H1 (cell line): Measurements from ENCODE around the gene ZNF25. TPM values are rescaled to one million over a fixed set of nuclear protein-coding genes. Genes with fewer than 3 reads are reported as not detected.

Source experiments
- CTCF ChIA-PET: fragments of 300-600 bp; sonication (Branson Sonifier 250); formaldehyde crosslinking; loops from one replicate; lab custom pipeline; 2021; ENCODE audit not compliant: partially characterized antibody; lab: Charles Lee
- POLR2A ChIA-PET: fragments of 300-600 bp; sonication (Branson Sonifier 250); formaldehyde crosslinking; loops from one replicate; lab custom pipeline; 2021; ENCODE audit warnings: inconsistent platforms; ENCODE audit not compliant: partially characterized antibody; lab: Charles Lee
- DNase-seq, 2 experiments: peaks; one replicate each; pipeline versions ENCODE4 v3.0.0 to v3.0.0-alpha.2; 2010 to 2022; ENCODE audit warnings: low spot score in 2 of 2, low read depth in 1 of 2, mixed read lengths in 1 of 2
- FAIRE-seq: peaks from 2 replicates; lab custom pipeline; 2011; peaks lifted over from hg19 to GRCh38; lab: Jason Lieb, UNC
- H2AFZ ChIP-seq: 2 replicates; pipeline ENCODE4 v1.8.1; 2012; ENCODE audit warnings: low read length, inconsistent platforms
- H2AK5ac ChIP-seq: 2 replicates; pipeline ENCODE4 v1.6.1; 2013; ENCODE audit warnings: low read depth, low read length
- H2BK120ac ChIP-seq: replicated peaks from 2 replicates; pipeline ENCODE3; 2013; ENCODE audit warnings: low read depth, low read length, inconsistent platforms
- H2BK12ac ChIP-seq: 2 replicates; pipeline ENCODE4 v1.6.1; 2013; ENCODE audit warnings: low read depth, low read length
- H2BK15ac ChIP-seq: 2 replicates; pipeline ENCODE4 v1.6.1; 2013; ENCODE audit warnings: low read length
- H2BK20ac ChIP-seq: 2 replicates; pipeline ENCODE4 v1.6.1; 2013; ENCODE audit warnings: low read length
- H2BK5ac ChIP-seq: 2 replicates; pipeline ENCODE4 v1.6.1; 2013; ENCODE audit warnings: low read depth, low read length
- H3K14ac ChIP-seq: 2 replicates; pipeline ENCODE4 v1.6.1; 2013; ENCODE audit warnings: inconsistent platforms; ENCODE audit not compliant: insufficient read length
- H3K18ac ChIP-seq: 2 replicates; pipeline ENCODE4 v1.6.1; 2013; ENCODE audit warnings: low read length; ENCODE audit errors: extremely low read depth
- H3K23ac ChIP-seq: 2 replicates; pipeline ENCODE4 v1.6.1; 2013; ENCODE audit warnings: inconsistent platforms; ENCODE audit not compliant: insufficient read length
- H3K23me2 ChIP-seq: 2 replicates; pipeline ENCODE4 v1.6.1; 2013; ENCODE audit warnings: low read depth, low read length
- H3K27ac ChIP-seq: 2 replicates; pipeline ENCODE4 v1.6.1; 2011; ENCODE audit warnings: low read depth, low read length, inconsistent platforms
- H3K27me3 ChIP-seq, 4 experiments: replicated peaks in 1 of 4; 1 replicate in 1 of 4; 2 replicates in 3 of 4; pipeline versions ENCODE4 v1.6.1 to v1.8.1; 2011 to 2013; ENCODE audit warnings: low read length in 3 of 4, mild to moderate bottlenecking in 3 of 4, inconsistent platforms in 2 of 4, mixed read lengths in 2 of 4, moderate library complexity in 1 of 4; ENCODE audit not compliant: control insufficient read depth in 3 of 4, insufficient read depth in 3 of 4; ENCODE audit errors: extremely low read depth in 1 of 4
- H3K36me3 ChIP-seq, 4 experiments: 2 replicates each; pipeline versions ENCODE4 v1.6.1 to v1.8.1; 2011 to 2013; ENCODE audit warnings: mild to moderate bottlenecking in 4 of 4, low read length in 3 of 4, moderate library complexity in 2 of 4, control low read depth in 1 of 4, inconsistent platforms in 1 of 4; ENCODE audit not compliant: insufficient read depth in 4 of 4, control insufficient read depth in 2 of 4
- H3K4ac ChIP-seq: replicated peaks from 2 replicates; pipeline ENCODE3; 2013; ENCODE audit warnings: low read length, low read depth, mixed read lengths, inconsistent platforms; ENCODE audit not compliant: insufficient read length
- H3K4me1 ChIP-seq, 4 experiments: replicated peaks in 1 of 4; 1 replicate in 1 of 4; 2 replicates in 3 of 4; pipeline versions ENCODE4 v1.6.1 to v1.8.1; 2011 to 2013; ENCODE audit warnings: low read length in 3 of 4, inconsistent platforms in 2 of 4, mixed read lengths in 1 of 4; ENCODE audit not compliant: insufficient read depth in 4 of 4, control insufficient read depth in 3 of 4
- H3K4me2 ChIP-seq, 2 experiments: 2 replicates each; pipeline versions ENCODE4 v1.6.1 to v1.8.1; 2011 to 2013; ENCODE audit warnings: low read depth in 2 of 2, low read length in 2 of 2, control low read depth in 1 of 2, inconsistent platforms in 1 of 2, mild to moderate bottlenecking in 1 of 2; ENCODE audit not compliant: insufficient read depth in 1 of 2
- H3K4me3 ChIP-seq, 4 experiments: fragments of 200-600, 300-600 bp in 1 of 4; sonication (generic), shearing (Covaris generic), sonication (Bioruptor Twin) in 1 of 4; 2 replicates each; pipeline versions ENCODE4 v1.5.1 to v1.8.1; 2011 to 2016; ENCODE audit warnings: low read length in 4 of 4, low read depth in 3 of 4, control low read depth in 2 of 4, inconsistent platforms in 2 of 4, mild to moderate bottlenecking in 2 of 4, mixed read lengths in 1 of 4, moderate library complexity in 1 of 4; ENCODE audit not compliant: insufficient read depth in 2 of 4; ENCODE audit errors: extremely low read depth in 1 of 4
- H3K56ac ChIP-seq: replicated peaks from 2 replicates; pipeline ENCODE3; 2013; ENCODE audit warnings: low read depth, mild to moderate bottlenecking, mixed read lengths, low read length, inconsistent platforms; ENCODE audit not compliant: insufficient read length
- H3K79me1 ChIP-seq: 2 replicates; pipeline ENCODE4 v1.6.1; 2013; ENCODE audit warnings: low read depth, low read length, control low read depth
- H3K79me2 ChIP-seq, 2 experiments: 2 replicates each; pipeline versions ENCODE4 v1.6.1 to v1.8.1; 2012 to 2013; ENCODE audit warnings: low read length in 2 of 2, mild to moderate bottlenecking in 2 of 2, inconsistent platforms in 1 of 2; ENCODE audit not compliant: insufficient read depth in 2 of 2, control insufficient read depth in 1 of 2
- H3K9ac ChIP-seq, 4 experiments: replicated peaks in 1 of 4; 1 replicate in 1 of 4; 2 replicates in 3 of 4; pipeline versions ENCODE4 v1.6.1 to v1.8.1; 2011 to 2013; ENCODE audit warnings: low read depth in 3 of 4, low read length in 3 of 4, control low read depth in 2 of 4, mild to moderate bottlenecking in 2 of 4, moderate library complexity in 2 of 4, inconsistent platforms in 1 of 4; ENCODE audit errors: extremely low read depth in 1 of 4
- H3K9me3 ChIP-seq, 2 experiments: 2 replicates each; pipeline versions ENCODE4 v1.6.1 to v1.8.1; 2012 to 2013; ENCODE audit warnings: mild to moderate bottlenecking in 2 of 2, moderate library complexity in 2 of 2, control low read depth in 1 of 2, inconsistent platforms in 1 of 2, low read depth in 1 of 2, low read length in 1 of 2, mixed read lengths in 1 of 2; ENCODE audit not compliant: insufficient read depth in 2 of 2
- H4K20me1 ChIP-seq, 2 experiments: replicated peaks in 1 of 2; 2 replicates each; pipeline versions ENCODE3 to v1.8.1; 2011 to 2013; ENCODE audit warnings: inconsistent platforms in 2 of 2, low read length in 2 of 2, mild to moderate bottlenecking in 1 of 2; ENCODE audit not compliant: insufficient read depth in 2 of 2, control insufficient read depth in 1 of 2
- H4K5ac ChIP-seq: 2 replicates; pipeline ENCODE4 v1.6.1; 2013; ENCODE audit warnings: low read length, low read depth, mixed read lengths, inconsistent platforms; ENCODE audit not compliant: insufficient read length
- H4K8ac ChIP-seq: 2 replicates; pipeline ENCODE4 v1.8.0; 2013; ENCODE audit warnings: mild to moderate bottlenecking, moderate library complexity, low read length, inconsistent platforms; ENCODE audit not compliant: insufficient read depth; ENCODE audit errors: extremely low read depth
- H4K91ac ChIP-seq: replicated peaks from 2 replicates; pipeline ENCODE3; 2013; ENCODE audit warnings: low read length, mixed read lengths, inconsistent platforms; ENCODE audit not compliant: insufficient read length
- BRCA1 ChIP-seq: IDR thresholded peaks from 2 replicates; pipeline ENCODE4 v1.6.1; 2012; ENCODE audit warnings: low read depth, low read length, improper control_type of control experiment
- CREB1 ChIP-seq: IDR thresholded peaks from 2 replicates; pipeline ENCODE4 v1.6.1; 2012; ENCODE audit warnings: inconsistent platforms
- EP300 ChIP-seq, 2 experiments: IDR thresholded peaks; 1 replicate in 1 of 2; 2 replicates in 1 of 2; pipeline ENCODE4 v1.6.1; 2011 to 2012; ENCODE audit warnings: low read depth in 2 of 2, low read length in 2 of 2, mild to moderate bottlenecking in 2 of 2, borderline replicate concordance in 1 of 2, inconsistent platforms in 1 of 2, moderate library complexity in 1 of 2
- FOSL1 ChIP-seq: IDR thresholded peaks from 2 replicates; pipeline ENCODE4 v1.6.1; 2011; ENCODE audit warnings: mild to moderate bottlenecking, low read depth, low read length, moderate library complexity; ENCODE audit not compliant: insufficient read depth
- HDAC2 ChIP-seq, 2 experiments: fragments of 300-600 bp in 1 of 2; sonication (generic) in 1 of 2; IDR thresholded peaks; 2 replicates each; pipeline ENCODE4 v1.6.1; 2011 to 2012; ENCODE audit warnings: low read depth in 2 of 2, low read length in 2 of 2, mild to moderate bottlenecking in 2 of 2, moderate library complexity in 2 of 2, borderline replicate concordance in 1 of 2, inconsistent platforms in 1 of 2
- JUN ChIP-seq: IDR thresholded peaks from 2 replicates; pipeline ENCODE4 v1.6.1; 2011; ENCODE audit warnings: low read depth, mild to moderate bottlenecking, improper control_type of control experiment, low read length
- KDM5A ChIP-seq: fragments of 200-600 bp; IDR thresholded peaks from 2 replicates; pipeline ENCODE4 v1.7.1; 2012; ENCODE audit warnings: mild to moderate bottlenecking, low read length, inconsistent platforms, mixed read lengths
- MAFK ChIP-seq: IDR thresholded peaks from 2 replicates; pipeline ENCODE4 v1.6.1; 2012; ENCODE audit warnings: low read depth, mild to moderate bottlenecking, improper control_type of control experiment, low read length
- POLR2A ChIP-seq, 2 experiments: IDR thresholded peaks; 1 replicate in 1 of 2; 2 replicates in 1 of 2; pipeline ENCODE4 v1.6.1; 2011; ENCODE audit warnings: low read depth in 2 of 2, low read length in 2 of 2, mild to moderate bottlenecking in 2 of 2; ENCODE audit errors: control extremely low read depth in 1 of 2
- RBBP5 ChIP-seq: IDR thresholded peaks from 2 replicates; pipeline ENCODE4 v1.7.1; 2012; ENCODE audit warnings: low read depth, mild to moderate bottlenecking, inconsistent platforms, low read length, moderate library complexity, borderline replicate concordance
- SAP30 ChIP-seq: fragments of 300-600 bp; sonication (generic); IDR thresholded peaks from 2 replicates; pipeline ENCODE4 v1.7.1; 2012; ENCODE audit warnings: low read length, moderate library complexity, mild to moderate bottlenecking, inconsistent platforms; ENCODE audit not compliant: insufficient read depth, insufficient replicate concordance
- SP1 ChIP-seq: IDR thresholded peaks from 2 replicates; pipeline ENCODE4 v1.6.1; 2011; ENCODE audit warnings: low read depth, low read length
- SP4 ChIP-seq: IDR thresholded peaks from 2 replicates; pipeline ENCODE4 v1.6.1; 2012; ENCODE audit warnings: low read length, inconsistent platforms
- TAF1 ChIP-seq: IDR thresholded peaks from 2 replicates; pipeline ENCODE4 v1.6.1; 2011; ENCODE audit warnings: mild to moderate bottlenecking, low read depth, low read length
- WGBS, 2 experiments: shearing (Covaris generic) in 1 of 2; methylation state at CpG; one replicate each; pipeline versions ENCODE4 v1.1.6 to v1.1.7; 2013 to 2015; ENCODE audit warnings: low lambda C conversion rate in 2 of 2, mixed read lengths in 2 of 2, inconsistent platforms in 1 of 2, low coverage in 1 of 2, missing lambda C conversion rate in 1 of 2; ENCODE audit not compliant: insufficient replicate concordance in 2 of 2, insufficient coverage in 1 of 2, insufficient read length in 1 of 2; ENCODE audit errors: extremely low coverage in 1 of 2, missing lambda C conversion rate in 1 of 2; 5-methylcytosine and 5-hydroxymethylcytosine counted together
- polyA plus RNA-seq, 7 experiments: library from polyadenylated mRNA; depleted of rRNA in 3 of 7; stranded (reverse) in 5 of 7; unstranded in 2 of 7; fragments of >200 nt in 5 of 7; fragments of 200-250 nt in 2 of 7; gene quantifications; 1 replicate in 5 of 7; 2 replicates in 1 of 7; 4 replicates in 1 of 7; pipeline versions ENCODE4 v1.2.1 to v1.2.3, GENCODE V29; 2011 to 2013; ENCODE audit warnings: missing spikeins in 2 of 7, mixed read lengths in 2 of 7
- total RNA-seq: library from RNA; stranded (reverse); fragmentation: NEBNext Ultra II Directional; extraction: Animal tissue kit (Norgen Biotek cat#: 25700); gene quantifications from 2 replicates; pipeline ENCODE4 v1.2.1, GENCODE V29; 2021
- TF ChIP-seq, protein P1 (sequence below): IDR thresholded peaks from 2 replicates; pipeline ENCODE4 v1.6.1; 2012; ENCODE audit warnings: inconsistent platforms

The ZNF25 gene
- total and polyA plus RNA-seq, 2 of the 8 experiments (the other 6 are each of a cell fraction or from before 2014, with no cell fraction given): 0.17 to 1.3 TPM

DNA sequence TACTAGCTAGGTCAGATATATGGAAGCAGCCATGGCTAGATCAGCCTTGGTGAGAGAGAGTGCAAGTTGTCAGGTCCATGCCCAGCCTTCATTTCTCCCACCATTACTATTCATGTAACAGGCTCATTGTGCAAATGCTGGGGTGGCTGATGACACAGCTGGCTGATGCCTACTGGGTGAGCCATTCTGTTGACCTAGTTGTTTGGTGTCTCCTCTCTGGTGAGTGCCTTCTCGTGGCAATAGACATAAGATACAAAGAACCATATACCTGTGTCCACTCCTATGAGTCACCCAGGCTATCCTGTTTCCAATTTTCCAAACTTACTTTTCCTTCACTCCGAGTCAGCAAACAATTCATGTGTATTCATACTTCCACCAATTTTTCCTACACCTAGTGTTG is 46.0 kb downstream of the ZNF25 start:
- H4K5ac ChIP-seq: no peak overlapping the region
- no peaks in the 10 kb centered on the region for H3K79me2 ChIP-seq
- no peak overlapping the region for H2BK20ac ChIP-seq
- no peak overlapping the region for H3K4me2 ChIP-seq
- no peak overlapping the region for H2BK12ac ChIP-seq
- no peak overlapping the region for H3K23ac ChIP-seq
- H3K4me3 ChIP-seq: no peak overlapping the region
- H2AFZ ChIP-seq: no peak overlapping the region
- H3K9ac ChIP-seq: no peak overlapping the region
- 63% methylated on average over 2 of the region's 2 CpGs; no CpG with 5 or more reads in 1 of the 2 experiments for WGBS, 2 experiments
- no peak overlapping the region for H4K8ac ChIP-seq
- H3K27me3 ChIP-seq: no peaks in the 10 kb centered on the region
- no peak overlapping the region for H3K18ac ChIP-seq
- H3K14ac ChIP-seq: no peak overlapping the region
- H2AK5ac ChIP-seq: no peak overlapping the region
- ChIA-PET CTCF (no interaction called here), POLR2A (no interaction called here)
- TF ChIP-seq SP1 (no peak), KDM5A (no peak), FOSL1 (no peak), POLR2A (IDR thresholded peaks at IDR 0.05; ENCODE audit: control extremely low read depth in 1 of 2, low read depth in 2 of 2, low read length in 2 of 2) (no peak), JUN (no peak), MAFK (no peak), SAP30 (no peak), RBBP5 (no peak), EP300 (IDR thresholded peaks at IDR 0.05; ENCODE audit: borderline replicate concordance in 1 of 2, low read depth in 2 of 2, low read length in 2 of 2) (no peak), CREB1 (no peak), BRCA1 (no peak), SP4 (no peak), HDAC2 (IDR thresholded peaks at IDR 0.05; ENCODE audit: borderline replicate concordance in 1 of 2, low read depth in 2 of 2, low read length in 2 of 2) (no peak), TAF1 (no peak)
- TF ChIP-seq, protein P1, sequence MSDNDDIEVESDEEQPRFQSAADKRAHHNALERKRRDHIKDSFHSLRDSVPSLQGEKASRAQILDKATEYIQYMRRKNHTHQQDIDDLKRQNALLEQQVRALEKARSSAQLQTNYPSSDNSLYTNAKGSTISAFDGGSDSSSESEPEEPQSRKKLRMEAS: no peak
- H3K56ac ChIP-seq: no peak overlapping the region
- no peak overlapping the region for H2BK5ac ChIP-seq
- no peak for FAIRE-seq
- no peaks in the 10 kb centered on the region for H3K23me2 ChIP-seq
- no peaks in the 10 kb centered on the region for H3K79me1 ChIP-seq
- H3K36me3 ChIP-seq: no peaks in the 10 kb centered on the region
- DNase-seq: no peak
- H3K4ac ChIP-seq: no peak overlapping the region
- no peak overlapping the region for H2BK120ac ChIP-seq
- peaks cover 55 to 75% of the 10 kb centered on the region in 2 experiments for H3K9me3 ChIP-seq
- no peak overlapping the region for H4K91ac ChIP-seq
- H3K4me1 ChIP-seq: no peaks in the 10 kb centered on the region
- H3K27ac ChIP-seq: no peak overlapping the region
- no peaks in the 10 kb centered on the region for H4K20me1 ChIP-seq
- no peak overlapping the region for H2BK15ac ChIP-seq
